Kidney (tissue), 14 donors: ENCODE measurements around the gene MYOZ1. TPM values are rescaled to one million over a fixed set of nuclear protein-coding genes. Genes with fewer than 3 reads are reported as not detected.

Experiments
- DNase-seq, 5 donors: peaks; one replicate each; pipeline ENCODE4 v3.0.0-alpha.2; 2013 to 2020
- FAIRE-seq: peaks from 2 replicates; lab custom pipeline; 2012; peaks lifted over from hg19 to GRCh38; lab: Jason Lieb, UNC
- H3K27ac ChIP-seq, 2 donors: one replicate each; pipeline ENCODE4 v1.7.0; 2013; ENCODE audit warnings: low read depth in 2 of 2, low read length in 2 of 2, inconsistent platforms in 1 of 2
- H3K27me3 ChIP-seq: one replicate; pipeline ENCODE4 v1.7.1; 2013; ENCODE audit warnings: low read length, inconsistent platforms; ENCODE audit not compliant: control insufficient read depth, insufficient read depth
- H3K36me3 ChIP-seq, 3 donors: one replicate each; pipeline versions ENCODE4 v1.7.0 to v1.7.1; 2013; ENCODE audit warnings: low read length in 3 of 3, control low read depth in 1 of 3, inconsistent platforms in 1 of 3; ENCODE audit not compliant: insufficient read depth in 3 of 3, control insufficient read depth in 2 of 3
- H3K4me1 ChIP-seq, 3 donors: one replicate each; pipeline versions ENCODE4 v1.7.0 to v1.7.1; 2013; ENCODE audit warnings: low read length in 3 of 3, inconsistent platforms in 1 of 3, low read depth in 1 of 3; ENCODE audit not compliant: control insufficient read depth in 2 of 3, insufficient read depth in 2 of 3
- H3K4me3 ChIP-seq, 3 donors: one replicate each; pipeline versions ENCODE4 v1.7.0 to v1.8.1; 2013; ENCODE audit warnings: low read length in 3 of 3, control low read depth in 1 of 3, inconsistent platforms in 1 of 3
- H3K9ac ChIP-seq, 3 donors: one replicate each; pipeline versions ENCODE4 v1.7.0 to v1.7.1; 2013; ENCODE audit warnings: low read length in 3 of 3, control low read depth in 1 of 3, inconsistent platforms in 1 of 3
- H3K9me3 ChIP-seq, 3 donors: one replicate each; pipeline versions ENCODE4 v1.7.0 to v1.7.1; 2013; ENCODE audit warnings: low read length in 3 of 3, control low read depth in 1 of 3, inconsistent platforms in 1 of 3; ENCODE audit not compliant: control insufficient read depth in 2 of 3, insufficient read depth in 1 of 3
- intact Hi-C: fragments of 100-400 bp; cut with DNase I; formaldehyde crosslinking; loops from one replicate; pipeline ENCODE4 v1.11.1; 2022
- polyA plus RNA-seq: library from polyadenylated mRNA; stranded (reverse); fragments of 350-450 nt; fragmentation: Illumina TruSeq; extraction: RNeasy Lipid Tissue Mini Kit (QIAGEN cat#74804); gene quantifications from one replicate; pipeline ENCODE4 v1.2.3, GENCODE V29; 2014; ENCODE audit warnings: low read depth, low replicate concordance; ENCODE audit not compliant: insufficient read depth
- total RNA-seq: library from RNA; stranded (reverse); fragmentation: NEBNext Ultra II Directional; extraction: Animal tissue kit (Norgen Biotek cat#: 25700); gene quantifications from one replicate; pipeline ENCODE4 v1.2.1, GENCODE V29; 2021
- TF ChIP-seq, protein P1 (sequence below): IDR thresholded peaks from 3 replicates; pipeline ENCODE4 v1.5.1; 2012; ENCODE audit warnings: mild to moderate bottlenecking, moderate library complexity, borderline replicate concordance; ENCODE audit not compliant: insufficient read depth; ENCODE audit errors: extremely low read depth
- donor health status: control.
- donor health status: control.
- donor health status: control.
- donor health status: control.
- donor health status: control.
- donor health status: DM: yes; HTN: yes; CAD: no.
- donor health status: Normal renal cell carcinoma (clear cell type).

MYOZ1 gene
- total and polyA plus RNA-seq, 2 donors from 2014 or later: 3.5 to 9.2 TPM

DNA sequence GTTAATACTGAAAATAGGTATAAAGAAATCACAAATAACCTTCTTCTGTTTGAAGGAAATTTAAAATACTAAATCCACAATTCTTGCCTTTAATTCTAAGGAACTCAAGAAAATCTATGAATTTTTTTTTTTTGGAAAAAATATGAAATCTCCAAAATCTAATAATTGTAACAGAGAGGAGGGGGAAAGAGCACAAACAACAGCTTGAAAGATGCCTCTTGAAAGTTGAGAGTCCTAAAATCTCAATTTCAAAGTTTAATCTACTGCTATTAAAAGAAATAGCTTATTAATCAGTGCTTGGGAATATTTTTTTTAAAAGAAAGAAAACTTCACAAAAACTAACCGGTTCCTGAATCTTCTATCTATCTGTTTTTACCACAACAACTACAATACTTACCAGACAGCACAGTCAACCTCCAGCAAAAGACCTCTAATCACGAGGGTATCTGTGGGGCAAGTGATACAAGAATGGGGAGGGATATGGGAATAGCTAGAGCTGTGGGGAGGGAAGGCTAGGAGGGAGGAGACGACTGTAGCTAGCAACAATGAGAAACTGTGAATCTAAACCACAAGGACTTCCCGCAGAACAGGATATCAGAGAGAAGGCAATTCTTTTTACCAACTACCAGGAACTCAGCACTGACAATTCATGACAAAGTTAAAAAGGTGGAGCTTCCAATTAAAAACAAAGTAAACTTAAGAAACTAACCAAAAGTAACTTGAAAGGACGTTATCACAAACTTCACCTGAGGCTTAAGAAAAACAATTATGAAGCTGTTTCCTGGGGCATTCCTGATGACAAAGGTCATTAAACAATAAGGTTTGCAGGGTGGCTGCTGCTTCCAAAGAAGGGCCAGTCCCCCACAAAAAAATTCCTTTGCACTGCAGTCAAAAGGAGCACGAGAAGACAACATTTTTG, 50.1 kb downstream of the MYOZ1 start, which contains the start of gene USP54:
Gene USP54, minus strand, starts transcription at position 462 of the 919 bp plus-strand sequence. CDS start 15,684 bp downstream, outside the sequence.
- DNase-seq: peak in 3 of 5 donors; percentile 17 to 75 (median 58)
- no peak for FAIRE-seq
- Histone ChIP-seq H3K4me1 (peaks cover 4 to 16% (median 13%) of the 10 kb centered on the region in 3 donors), H3K27ac (peak within 1 kb of the TSS; percentile 52 to 74), H3K27me3 (no peaks in the 10 kb centered on the region), H3K36me3 (no peaks in the 10 kb centered on the region), H3K9me3 (no peaks in the 10 kb centered on the region), H3K4me3 (peak within 1 kb of the TSS in 1 of 3 donors; percentile 53), H3K9ac (peak within 1 kb of the TSS in 2 of 3 donors; percentile 16 to 68)
- intact Hi-C loops: no loop called here
- TF ChIP-seq, protein P1, sequence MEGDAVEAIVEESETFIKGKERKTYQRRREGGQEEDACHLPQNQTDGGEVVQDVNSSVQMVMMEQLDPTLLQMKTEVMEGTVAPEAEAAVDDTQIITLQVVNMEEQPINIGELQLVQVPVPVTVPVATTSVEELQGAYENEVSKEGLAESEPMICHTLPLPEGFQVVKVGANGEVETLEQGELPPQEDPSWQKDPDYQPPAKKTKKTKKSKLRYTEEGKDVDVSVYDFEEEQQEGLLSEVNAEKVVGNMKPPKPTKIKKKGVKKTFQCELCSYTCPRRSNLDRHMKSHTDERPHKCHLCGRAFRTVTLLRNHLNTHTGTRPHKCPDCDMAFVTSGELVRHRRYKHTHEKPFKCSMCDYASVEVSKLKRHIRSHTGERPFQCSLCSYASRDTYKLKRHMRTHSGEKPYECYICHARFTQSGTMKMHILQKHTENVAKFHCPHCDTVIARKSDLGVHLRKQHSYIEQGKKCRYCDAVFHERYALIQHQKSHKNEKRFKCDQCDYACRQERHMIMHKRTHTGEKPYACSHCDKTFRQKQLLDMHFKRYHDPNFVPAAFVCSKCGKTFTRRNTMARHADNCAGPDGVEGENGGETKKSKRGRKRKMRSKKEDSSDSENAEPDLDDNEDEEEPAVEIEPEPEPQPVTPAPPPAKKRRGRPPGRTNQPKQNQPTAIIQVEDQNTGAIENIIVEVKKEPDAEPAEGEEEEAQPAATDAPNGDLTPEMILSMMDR: no peak

DNA sequence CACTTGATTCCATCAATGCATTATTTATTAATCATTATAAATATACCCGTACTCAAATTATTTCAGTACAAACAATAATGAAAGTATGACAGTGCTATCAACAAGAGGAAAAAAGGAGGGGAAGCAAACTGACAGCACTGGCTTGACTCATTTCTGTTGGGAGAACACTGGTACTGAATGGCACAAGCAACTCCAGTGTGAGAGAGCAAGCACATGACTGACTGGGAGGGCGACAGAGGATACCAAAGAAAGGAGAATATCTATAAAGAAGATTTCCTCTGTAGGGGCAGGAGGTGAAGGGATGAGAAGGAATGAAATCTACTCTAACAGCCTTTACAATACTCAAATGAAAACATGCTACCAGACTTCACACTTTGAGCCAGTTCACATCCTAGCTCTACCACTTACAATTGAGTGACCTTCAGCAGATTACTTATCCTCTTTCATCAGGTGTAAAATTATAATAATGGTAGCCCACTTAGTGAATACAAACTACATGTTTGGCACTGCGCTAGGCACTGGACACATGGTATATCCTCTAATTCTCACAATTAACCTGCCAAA, 51.6 kb downstream of the MYOZ1 start:
- peaks cover 4 to 16% (median 13%) of the 10 kb centered on the region in 3 donors for H3K4me1 ChIP-seq
- no peak for DNase-seq
- H3K27me3 ChIP-seq: no peaks in the 10 kb centered on the region
- intact Hi-C loops: no loop called here
- no peak overlapping the region for H3K4me3 ChIP-seq
- TF ChIP-seq, protein P1: no peak
- no peak overlapping the region for H3K9ac ChIP-seq
- no peaks in the 10 kb centered on the region for H3K9me3 ChIP-seq
- no peak overlapping the region for H3K27ac ChIP-seq
- H3K36me3 ChIP-seq: no peaks in the 10 kb centered on the region
- no peak for FAIRE-seq

DNA sequence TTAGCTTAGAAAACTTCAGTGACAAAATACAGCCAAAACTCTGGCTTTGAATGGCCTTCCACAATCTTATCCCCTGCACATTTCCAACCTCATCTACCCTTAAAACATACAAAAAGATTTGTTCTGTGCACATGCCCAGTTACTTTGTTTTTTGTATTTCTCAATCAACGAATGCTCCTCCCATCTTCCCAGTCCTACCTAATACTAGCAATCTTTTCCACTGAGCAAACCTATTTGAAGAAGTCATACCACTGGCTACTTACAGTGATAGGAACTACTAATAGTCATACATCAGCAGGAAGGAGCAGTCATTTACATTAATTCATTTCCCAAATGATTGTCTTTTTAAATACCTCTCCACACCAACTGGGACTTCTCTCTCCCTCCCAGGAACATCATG, 52.6 kb downstream of the MYOZ1 start:
- Histone ChIP-seq H3K27me3 (no peaks in the 10 kb centered on the region), H3K9ac (no peak overlapping the region), H3K27ac (no peak overlapping the region), H3K4me1 (peaks cover 4 to 16% (median 13%) of the 10 kb centered on the region in 3 donors), H3K4me3 (no peak overlapping the region), H3K9me3 (no peaks in the 10 kb centered on the region), H3K36me3 (no peaks in the 10 kb centered on the region)
- intact Hi-C loops: no loop called here
- TF ChIP-seq, protein P1: no peak
- FAIRE-seq (no peak), DNase-seq (no peak)
